Measurements from ENCODE around the gene PRKG1.
"Not testable (repeated sequence)": the region's sequence is repeated elsewhere in the genome, so short reads cannot be mapped to it uniquely, and the experiment has no call there.

PRKG1 gene

GRCh38 chr10:51724038-51724437 is 649.8 kb downstream of the PRKG1 start:
- no peak for DNase-seq

- no peak for DNase-seq
These were observed 655.7 kb downstream of the PRKG1 start for GRCh38 chr10:51729822-51730555.

- no peak for DNase-seq
These were observed 658.8 kb downstream of the PRKG1 start for GRCh38 chr10:51733057-51733456.

- no peak for DNase-seq
These were observed 668.9 kb downstream of the PRKG1 start for GRCh38 chr10:51743146-51743545.

GRCh38 chr10:51744235-51745000 is 670.1 kb downstream of the PRKG1 start:
- no peak for DNase-seq

GRCh38 chr10:51745397-51745796 is 671.1 kb downstream of the PRKG1 start:
- no peak for DNase-seq

- DNase-seq = no peak
These were observed 672.9 kb downstream of the PRKG1 start for GRCh38 chr10:51747216-51747615.

- DNase-seq = no peak
These were observed 674.7 kb downstream of the PRKG1 start for GRCh38 chr10:51748959-51749358.

- no peak for DNase-seq
These were observed 684.1 kb downstream of the PRKG1 start for GRCh38 chr10:51758366-51758765.

- DNase-seq = not testable (repeated sequence)
These were observed 684.6 kb downstream of the PRKG1 start for GRCh38 chr10:51758838-51759237.

- no peak for DNase-seq
These were observed 685.7 kb downstream of the PRKG1 start for GRCh38 chr10:51759896-51760534.

- no peak for DNase-seq
These were observed 686.8 kb downstream of the PRKG1 start for GRCh38 chr10:51760864-51761640.

- DNase-seq = no peak
These were observed 689.5 kb downstream of the PRKG1 start for GRCh38 chr10:51763746-51764145.

- DNase-seq = no peak
These were observed 691.1 kb downstream of the PRKG1 start for GRCh38 chr10:51765284-51765971.

- no peak for DNase-seq
These were observed 692.3 kb downstream of the PRKG1 start for GRCh38 chr10:51766423-51767102.

- DNase-seq = no peak
These were observed 692.9 kb downstream of the PRKG1 start for GRCh38 chr10:51767103-51767763.

- DNase-seq = no peak
These were observed 694.7 kb downstream of the PRKG1 start for GRCh38 chr10:51768886-51769465.

GRCh38 chr10:51770709-51771108 is 696.4 kb downstream of the PRKG1 start:
- no peak for DNase-seq

- no peak for DNase-seq
These were observed 698.1 kb downstream of the PRKG1 start for GRCh38 chr10:51772387-51772786.

- DNase-seq = no peak
These were observed 699.4 kb downstream of the PRKG1 start for GRCh38 chr10:51773681-51774080.

- no peak for DNase-seq
These were observed 709.7 kb downstream of the PRKG1 start for GRCh38 chr10:51783941-51784340.

Data from activated CD4-positive, alpha-beta T cell treated with anti-CD3 and anti-CD28 coated beads for 1 hour (primary cell).